DND-41 (cell line): ENCODE results near the gene AATF.

ENCODE experiments used
- CTCF ChIP-seq: IDR thresholded peaks from 2 replicates; pipeline ENCODE4 v1.5.1; 2012; ENCODE audit warnings: borderline replicate concordance, low read length, moderate library complexity, mild to moderate bottlenecking; ENCODE audit not compliant: poor library complexity, severe bottlenecking; ENCODE audit errors: extremely low read depth
- EZH2 ChIP-seq: IDR thresholded peaks from 3 replicates; pipeline ENCODE4 v1.6.1; 2012; ENCODE audit warnings: borderline replicate concordance, low read depth, mild to moderate bottlenecking, moderate library complexity, low read length, inconsistent platforms; ENCODE audit not compliant: severe bottlenecking

- TF ChIP-seq CTCF (no peak), EZH2 (no peak)
These were observed 5.2 kb upstream of the AATF start for GRCh38 chr17:36943250-36944191.
